ENCODE results near the gene SLC25A25.

- TF ChIP-seq CTCF (IDR thresholded peaks at IDR 0.05) (no peak), POLR2A (IDR thresholded peaks at IDR 0.05) (no peak)
Observed at GRCh38 chr9:128053560-128053959, 14.5 kb upstream of the SLC25A25 start.

All from adrenal gland (tissue), 5 donors.